Lower leg skin (tissue), 4 donors: ENCODE results near the gene DIP2C. TPM values are rescaled to one million over a fixed set of nuclear protein-coding genes. Genes with fewer than 3 reads are reported as not detected.
"Not testable (repeated sequence)": the region's sequence is repeated elsewhere in the genome, so short reads cannot be mapped to it uniquely, and the experiment has no call there.

Source experiments
- DNase-seq, 2 donors: peaks; one replicate each; pipeline ENCODE4 v3.0.0-alpha.2; 2019; ENCODE audit warnings: low spot score in 2 of 2
- H3K4me3 ChIP-seq: fragments of 200-600 bp; sonication (generic); 2 replicates; pipeline ENCODE4 v1.5.1; 2017; ENCODE audit warnings: mild to moderate bottlenecking, low read depth; ENCODE audit not compliant: poor library complexity, severe bottlenecking
- CTCF ChIP-seq, 3 donors: fragments of 450-650 bp; IDR thresholded peaks; one replicate each; pipeline ENCODE4 v1.5.1; 2016; ENCODE audit warnings: antibody characterized with exemption in 3 of 3, mild to moderate bottlenecking in 3 of 3, moderate library complexity in 2 of 3
- POLR2A ChIP-seq, 2 donors: fragments of 450-650 bp; IDR thresholded peaks; one replicate each; pipeline ENCODE4 v1.6.1; 2016 to 2017; ENCODE audit warnings: antibody characterized with exemption in 2 of 2, mild to moderate bottlenecking in 1 of 2, moderate library complexity in 1 of 2
- WGBS, 2 donors: methylation state at CpG; one replicate each; pipeline ENCODE4 v1.1.5; 2018; 5-methylcytosine and 5-hydroxymethylcytosine counted together
- intact Hi-C: fragments of 100-400 bp; cut with DNase I; formaldehyde crosslinking; loops from one replicate; pipeline ENCODE4 v1.15.0; 2023; ENCODE audit warnings: low total_unique reads
- total RNA-seq, 4 donors: library from RNA; depleted of rRNA; stranded (reverse); fragments of >200 nt; gene quantifications; one replicate each; pipeline ENCODE4 v1.1.0, GENCODE V29; 2016

DIP2C gene
- total RNA-seq, 4 donors from 2014 or later = 6.2 to 14.7 (median 10.6) TPM

- 73 to 74% methylated on average over 20 of the region's 20 CpGs for WGBS, 2 donors
- TF ChIP-seq CTCF (IDR thresholded peaks at IDR 0.05) (no peak), POLR2A (IDR thresholded peaks at IDR 0.05) (no peak)
- intact Hi-C loops = no loop called here
- no peak overlapping the region for H3K4me3 ChIP-seq
- DNase-seq = no peak
Measured at GRCh38 chr10:650886-651615, 38.4 kb downstream of the DIP2C start.

- WGBS, 2 donors = 61 to 73% methylated on average over 9 of the region's 10 CpGs
- intact Hi-C loops = no loop called here
- no peak overlapping the region for H3K4me3 ChIP-seq
- TF ChIP-seq CTCF (IDR thresholded peaks at IDR 0.05) (no peak), POLR2A (IDR thresholded peaks at IDR 0.05) (no peak)
- DNase-seq = no peak
Measured at GRCh38 chr10:650441-650851, 39.0 kb downstream of the DIP2C start.

DNA sequence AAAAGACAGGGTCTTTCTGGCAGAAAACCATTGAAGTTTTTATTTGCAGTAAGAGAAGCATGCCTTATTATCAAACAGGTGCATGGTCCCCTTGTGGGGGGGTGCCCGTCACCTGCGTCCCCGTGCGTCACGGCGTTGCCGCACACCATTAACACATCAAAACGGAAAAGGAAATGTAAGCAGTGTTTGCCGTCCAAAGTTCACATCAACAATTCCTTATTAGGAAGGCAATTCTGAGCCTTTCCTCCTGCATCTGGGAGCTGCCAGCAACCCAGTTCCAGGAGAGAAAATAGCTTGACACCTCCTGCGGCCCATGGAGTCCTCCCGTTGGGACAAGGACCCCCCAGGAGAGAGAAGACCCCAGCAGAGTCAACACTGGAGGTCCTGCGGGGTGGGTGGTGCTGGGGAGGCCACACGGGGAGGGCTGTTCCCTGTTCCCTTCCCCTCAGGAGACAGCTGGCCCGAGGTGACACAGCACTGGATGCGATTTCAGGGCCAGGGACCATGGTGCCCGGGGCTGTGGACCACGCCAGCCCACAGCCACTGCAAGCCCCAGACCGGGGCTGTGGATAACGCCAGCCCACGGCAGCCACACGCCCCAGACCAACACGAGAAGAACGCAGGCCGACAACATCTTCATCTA is 39.5 kb downstream of the DIP2C start:
- WGBS, 2 donors = 66 to 86% methylated on average over 14 to 24 of the region's 24 CpGs
- TF ChIP-seq CTCF (IDR thresholded peaks at IDR 0.05) (no peak), POLR2A (IDR thresholded peaks at IDR 0.05) (no peak)
- no peak for DNase-seq
- intact Hi-C loops = no loop called here
- H3K4me3 ChIP-seq = no peak overlapping the region

DNA sequence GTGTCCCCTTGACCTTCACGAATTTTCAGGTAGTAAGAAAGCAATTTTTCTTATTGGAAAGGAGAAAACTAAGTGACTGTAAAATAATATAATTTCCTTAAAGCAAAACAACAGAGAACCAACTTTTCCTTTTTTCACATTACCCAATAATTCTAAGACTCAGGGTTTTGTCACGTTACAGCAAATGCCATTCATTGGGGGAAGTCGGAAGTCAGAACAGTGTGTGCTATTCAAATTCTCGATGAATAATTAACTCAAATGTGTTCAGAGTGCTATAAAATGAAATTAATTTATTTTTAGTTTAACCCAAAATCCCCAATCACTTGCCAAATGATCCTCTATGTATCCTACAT is 40.0 kb downstream of the DIP2C start:
- intact Hi-C loops = no loop called here
- TF ChIP-seq CTCF (IDR thresholded peaks at IDR 0.05) (no peak), POLR2A (IDR thresholded peaks at IDR 0.05) (no peak)
- no peak for DNase-seq
- no peak overlapping the region for H3K4me3 ChIP-seq
- WGBS, 2 donors = 74 to 90% methylated on average over 4 of the region's 4 CpGs

DNA sequence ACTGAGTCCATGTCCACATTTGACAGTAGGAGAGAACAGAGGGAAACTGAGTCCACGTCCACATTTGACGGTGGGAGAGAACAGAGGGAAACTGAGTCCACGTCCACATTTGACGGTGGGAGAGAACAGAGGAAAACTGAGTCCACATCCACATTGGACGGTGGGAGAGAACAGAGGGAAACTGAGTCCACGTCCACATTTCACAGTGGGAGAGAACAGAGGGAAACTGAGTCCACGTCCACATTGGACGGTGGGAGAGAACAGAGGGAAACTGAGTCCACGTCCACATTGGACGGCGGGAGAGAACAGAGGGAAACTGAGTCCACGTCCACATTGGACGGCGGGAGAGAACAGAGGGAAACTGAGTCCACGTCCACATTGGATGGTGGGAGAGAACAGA is 42.4 kb downstream of the DIP2C start:
- H3K4me3 ChIP-seq, DNase-seq, intact Hi-C loops: not testable (repeated sequence)
- 87 to 88% methylated on average over 15 of the region's 15 CpGs for WGBS, 2 donors

DNA sequence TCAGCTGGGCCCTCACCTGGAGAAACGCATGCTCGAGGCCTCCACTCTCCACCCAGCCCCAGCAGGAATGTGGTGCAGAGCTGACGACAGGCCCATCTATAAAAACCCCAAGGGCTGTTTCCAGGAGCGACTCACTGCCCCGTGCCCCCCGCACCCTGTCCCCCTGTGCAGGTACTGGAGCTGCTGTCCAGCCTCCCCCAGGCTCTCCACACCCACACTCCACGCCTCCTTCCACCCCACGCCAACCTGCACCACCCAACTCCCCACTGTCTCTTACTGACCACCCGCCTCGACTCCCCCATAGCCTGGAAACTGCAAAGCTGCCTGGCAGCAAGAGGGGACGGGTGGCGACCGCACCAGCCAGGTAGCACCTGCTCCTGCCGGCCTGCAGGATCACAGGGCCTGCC is 43.3 kb downstream of the DIP2C start:
- 79 to 88% methylated on average over 14 of the region's 14 CpGs for WGBS, 2 donors
- TF ChIP-seq CTCF (IDR thresholded peaks at IDR 0.05) (no peak), POLR2A (IDR thresholded peaks at IDR 0.05) (no peak)
- intact Hi-C loops = no loop called here
- no peak for DNase-seq
- no peak overlapping the region for H3K4me3 ChIP-seq
